SK-N-SH (cell line): ENCODE results near the gene HUS1B.

Source experiments
- CTCF ChIP-seq: fragments of 200-600 bp; sonication (generic); IDR thresholded peaks from 2 replicates; pipeline ENCODE4 v1.6.1; 2017; ENCODE audit warnings: antibody characterized with exemption, mild to moderate bottlenecking, moderate library complexity
- ELF1 ChIP-seq: IDR thresholded peaks from 2 replicates; pipeline ENCODE4 v1.4.0; 2012
- EZH2phosphoT487 ChIP-seq: fragments of 200-600 bp; sonication (generic); IDR thresholded peaks from 2 replicates; pipeline ENCODE4 v1.6.1; 2017; ENCODE audit warnings: low read depth, mixed run types, mild to moderate bottlenecking, antibody characterized with exemption, moderate library complexity, borderline replicate concordance
- FOXM1 ChIP-seq: IDR thresholded peaks from 2 replicates; pipeline ENCODE4 v1.4.0; 2012; ENCODE audit warnings: low read depth, mild to moderate bottlenecking
- GATA2 ChIP-seq: sonication (generic); formaldehyde crosslinking; IDR thresholded peaks from 2 replicates; pipeline ENCODE4 v1.5.0; 2020; ENCODE audit warnings: mild to moderate bottlenecking, missing genetic modification reagents
- PBX3 ChIP-seq: IDR thresholded peaks from 2 replicates; pipeline ENCODE4; 2012
- RAD21 ChIP-seq: IDR thresholded peaks from 2 replicates; pipeline ENCODE4 v1.6.1; 2012; ENCODE audit warnings: mild to moderate bottlenecking, low read length

GRCh38 chr6:683742-684440, 27.0 kb upstream of the HUS1B start:
- TF ChIP-seq CTCF, result no peak
- TF ChIP-seq GATA2, result no peak
- no peak for TF ChIP-seq RAD21
- TF ChIP-seq FOXM1, result no peak
- TF ChIP-seq EZH2phosphoT487, result no peak
- TF ChIP-seq ELF1, result no peak
- TF ChIP-seq PBX3, result no peak
